GM21723 (cell line): ENCODE results near the gene JUN.
"Not testable (repeated sequence)": the region's sequence is repeated elsewhere in the genome, so short reads cannot be mapped to it uniquely, and the experiment has no call there.

Source experiments
- ATAC-seq: cut with Tn5 transposase; IDR thresholded peaks from one replicate; pipeline ENCODE4 v1.9.1; 2021; ENCODE audit warnings: mild to moderate bottlenecking, moderate library complexity; ENCODE audit not compliant: unreplicated experiment

The JUN gene

GRCh38 chr1:58809325-58810010 is 25.6 kb upstream of the JUN start:
- no peak for ATAC-seq

DNA sequence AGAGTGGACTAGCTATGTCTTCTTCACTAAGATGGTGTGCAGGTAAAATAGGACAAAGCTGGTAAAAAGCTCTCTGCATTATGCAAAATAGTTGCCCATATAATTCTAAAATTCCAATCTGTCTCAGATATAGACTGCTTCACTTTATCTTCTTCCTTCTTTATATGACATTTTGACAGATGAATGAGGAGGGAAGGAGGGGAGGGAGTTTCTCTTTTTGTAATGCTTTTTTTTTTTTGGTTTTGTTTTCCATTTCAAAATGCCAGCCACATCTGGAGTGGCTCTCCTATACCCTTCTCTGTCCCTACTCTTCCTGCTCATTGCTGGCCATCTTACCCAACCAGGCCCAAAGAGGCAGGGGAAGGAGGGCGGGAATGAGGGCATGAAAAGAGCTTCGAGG is 24.2 kb upstream of the JUN start:
- no peak for ATAC-seq

DNA sequence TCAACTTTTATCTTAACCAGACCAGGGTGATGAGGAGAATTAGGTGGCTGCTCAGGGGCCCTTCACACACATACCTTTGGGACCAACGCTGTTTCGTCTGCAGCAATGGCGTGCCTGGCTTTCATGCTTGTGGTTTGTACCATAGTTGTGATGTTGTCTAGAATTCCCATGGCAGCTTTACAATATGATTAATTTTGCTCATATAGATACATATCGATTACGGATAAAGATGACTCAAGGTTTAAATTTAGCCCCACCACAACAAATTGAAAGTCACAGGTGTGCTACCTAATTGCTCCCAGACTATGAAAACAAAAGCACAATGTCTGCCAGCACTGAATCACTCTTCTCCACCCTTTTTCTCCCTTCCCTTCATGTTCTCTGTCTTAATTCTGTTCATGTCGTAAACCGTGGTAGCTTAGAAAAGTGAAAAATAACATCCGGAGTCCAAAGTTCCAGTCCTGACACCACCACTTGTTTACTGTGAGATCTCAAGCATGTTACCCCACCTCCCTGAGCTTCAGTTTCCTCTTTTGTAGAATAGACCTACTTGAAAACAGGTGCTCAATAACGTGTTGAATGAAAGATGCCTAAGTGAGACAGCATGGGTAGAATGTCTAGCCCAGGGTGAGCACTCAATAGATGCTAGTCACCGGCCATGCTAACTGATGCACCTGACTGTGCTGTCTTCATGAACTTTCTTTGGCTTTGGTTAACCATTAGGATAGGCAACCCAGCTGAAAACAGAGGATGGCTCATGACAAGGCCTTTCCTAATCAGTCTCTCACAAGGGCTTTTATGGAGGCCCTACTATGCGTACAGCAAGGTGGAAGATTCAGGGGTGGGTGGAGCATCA is 22.1 kb upstream of the JUN start:
- ATAC-seq = peak; percentile 66

GRCh38 chr1:58804853-58805565 is 21.2 kb upstream of the JUN start:
- peak; percentile 7 for ATAC-seq

DNA sequence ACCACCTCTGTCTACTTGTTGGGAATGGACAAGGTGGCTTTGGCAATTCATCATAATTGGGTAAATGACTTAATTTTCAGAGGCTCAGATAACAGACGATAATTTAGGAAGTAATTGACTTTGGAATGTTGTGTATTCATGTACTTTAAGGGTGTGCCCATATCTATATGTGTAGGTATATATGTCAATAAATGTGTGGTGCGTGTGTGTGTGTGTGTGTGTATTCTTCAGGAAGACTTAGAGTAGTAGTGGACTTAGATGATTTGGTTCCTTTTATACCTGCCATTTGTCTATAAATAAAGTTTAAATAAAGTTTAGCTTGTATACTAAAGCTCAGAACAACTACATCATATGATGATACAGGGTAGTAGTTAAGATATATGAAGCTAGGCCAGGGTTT is 20.0 kb upstream of the JUN start:
- ATAC-seq = no peak

DNA sequence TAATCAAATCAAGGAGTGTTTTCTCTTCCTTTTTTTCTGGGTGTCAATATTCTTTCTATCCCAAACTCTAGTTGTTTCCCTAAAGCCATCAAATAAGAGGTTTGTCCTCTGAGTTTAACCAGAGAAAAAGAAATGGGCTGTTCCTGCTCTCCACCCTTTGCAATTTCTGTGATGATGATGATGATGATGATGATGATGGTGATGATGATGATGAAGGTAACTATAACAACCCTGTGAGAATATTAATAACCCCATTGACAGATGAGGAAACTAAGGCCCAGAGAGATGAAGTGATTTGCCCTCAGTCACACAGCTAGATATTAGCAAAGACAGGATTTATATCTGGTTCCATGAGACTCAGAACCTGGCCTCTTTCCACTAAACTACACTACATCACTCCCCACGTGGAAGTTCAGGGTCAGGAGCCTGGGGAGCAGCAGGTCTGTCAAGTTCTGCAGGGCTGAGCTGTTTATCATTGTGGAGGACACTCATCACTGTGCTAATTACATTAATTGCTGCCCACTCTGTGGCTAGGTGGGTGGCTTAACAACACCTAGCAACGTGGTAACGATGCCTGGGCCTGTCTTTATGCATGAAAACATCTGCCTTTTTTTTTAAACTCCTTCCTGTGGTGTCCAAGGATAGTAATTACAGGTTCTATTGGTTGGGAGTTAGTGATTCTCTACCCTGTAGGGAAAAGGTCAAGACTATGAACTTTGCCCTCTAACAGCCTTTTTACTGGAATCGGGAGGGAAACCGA is 19.0 kb upstream of the JUN start:
- ATAC-seq = no peak

DNA sequence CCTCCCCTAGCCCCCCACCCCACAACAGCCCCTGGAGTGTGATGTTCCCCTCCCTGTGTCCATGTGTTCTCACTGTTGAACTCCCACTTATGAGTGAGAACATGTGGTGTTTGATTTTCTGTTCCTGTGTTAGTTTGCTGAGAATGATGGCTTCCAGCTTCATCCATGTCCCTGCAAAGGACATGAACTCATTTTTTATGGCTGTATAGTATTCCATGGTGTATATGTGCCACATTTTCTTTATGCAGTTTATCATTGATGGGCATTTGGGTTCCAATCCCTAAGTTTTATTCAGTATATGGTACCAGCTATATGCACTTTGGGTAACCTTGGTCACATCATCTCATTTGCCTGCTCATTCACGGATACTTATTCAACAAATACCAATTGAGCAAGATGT is 17.4 kb upstream of the JUN start:
- ATAC-seq = not testable (repeated sequence)

GRCh38 chr1:58799650-58800049 is 15.8 kb upstream of the JUN start:
- ATAC-seq = no peak

DNA sequence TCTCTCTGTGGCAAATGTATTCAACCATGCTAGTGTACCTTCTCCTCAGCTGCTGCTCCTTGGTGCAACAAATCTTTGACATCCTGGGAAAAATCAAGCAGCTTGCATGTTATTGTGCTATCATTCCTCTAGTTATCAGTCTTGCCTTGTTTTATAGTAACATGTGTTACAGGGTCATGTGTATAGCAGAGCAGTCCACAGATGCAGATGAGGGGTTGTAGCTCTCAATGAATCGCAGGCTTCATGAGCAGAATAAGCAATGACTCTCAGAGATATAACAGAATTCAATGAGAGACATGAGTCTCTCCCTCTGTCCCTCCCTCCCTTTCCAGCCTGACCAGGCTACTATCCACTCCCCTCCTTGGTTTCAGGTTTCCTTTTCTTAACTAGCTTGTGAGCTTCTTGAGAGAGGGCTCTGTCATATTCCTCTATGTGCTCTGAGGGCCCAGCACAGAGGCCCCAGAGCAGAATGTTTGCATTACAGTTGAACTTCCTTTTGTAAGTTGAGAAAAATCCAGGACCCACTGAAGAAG is 15.1 kb upstream of the JUN start:
- no peak for ATAC-seq

GRCh38 chr1:58796416-58796815 is 12.6 kb upstream of the JUN start:
- no peak for ATAC-seq

DNA sequence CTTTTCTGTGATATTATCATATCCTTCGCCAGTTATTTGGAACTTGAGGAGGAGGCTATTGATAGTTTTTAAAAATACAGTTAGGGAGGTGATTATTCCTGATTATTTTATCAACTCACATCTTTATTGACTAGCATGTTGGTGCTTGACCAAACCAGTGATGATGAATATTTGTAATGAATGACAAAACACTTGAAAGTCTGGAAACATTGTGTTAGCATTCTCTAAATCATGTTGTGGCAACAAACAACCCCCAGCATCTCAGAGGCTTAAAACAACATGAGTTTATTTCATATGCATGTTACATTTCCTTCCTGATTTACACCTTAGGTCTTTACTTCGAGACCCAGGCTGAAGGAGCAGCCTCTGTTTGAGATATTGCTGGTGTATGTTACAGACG is 10.7 kb upstream of the JUN start:
- no peak for ATAC-seq

- ATAC-seq = no peak
These were observed 9.0 kb upstream of the JUN start for GRCh38 chr1:58792846-58793245.

GRCh38 chr1:58791106-58791505 is 7.3 kb upstream of the JUN start:
- ATAC-seq = no peak

GRCh38 chr1:58789996-58790660 is 6.3 kb upstream of the JUN start:
- no peak for ATAC-seq

- ATAC-seq = no peak
These were observed 5.5 kb upstream of the JUN start for GRCh38 chr1:58789322-58789856.

DNA sequence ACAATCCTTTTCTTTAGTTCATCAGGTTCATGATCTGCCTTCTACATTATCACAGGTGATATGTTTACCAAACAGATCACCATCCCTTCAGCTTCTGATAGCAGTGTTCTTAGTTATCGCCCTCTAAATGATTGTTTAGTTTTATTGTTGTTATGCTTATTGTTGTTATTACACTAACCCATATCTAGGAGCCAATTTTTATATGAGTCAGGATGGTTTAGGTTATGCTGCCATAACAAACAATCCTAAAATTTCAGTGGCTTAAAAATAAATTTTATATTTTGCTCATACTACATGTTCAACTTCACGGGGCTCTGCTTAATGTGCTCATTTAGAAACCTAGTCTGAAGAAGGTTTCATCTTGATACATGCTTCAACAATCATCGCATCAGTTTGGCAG is 4.4 kb upstream of the JUN start:
- ATAC-seq = no peak

GRCh38 chr1:58786927-58787245 is 3.0 kb upstream of the JUN start:
- ATAC-seq = no peak

GRCh38 chr1:58786184-58786926 is 2.5 kb upstream of the JUN start:
- no peak for ATAC-seq

DNA sequence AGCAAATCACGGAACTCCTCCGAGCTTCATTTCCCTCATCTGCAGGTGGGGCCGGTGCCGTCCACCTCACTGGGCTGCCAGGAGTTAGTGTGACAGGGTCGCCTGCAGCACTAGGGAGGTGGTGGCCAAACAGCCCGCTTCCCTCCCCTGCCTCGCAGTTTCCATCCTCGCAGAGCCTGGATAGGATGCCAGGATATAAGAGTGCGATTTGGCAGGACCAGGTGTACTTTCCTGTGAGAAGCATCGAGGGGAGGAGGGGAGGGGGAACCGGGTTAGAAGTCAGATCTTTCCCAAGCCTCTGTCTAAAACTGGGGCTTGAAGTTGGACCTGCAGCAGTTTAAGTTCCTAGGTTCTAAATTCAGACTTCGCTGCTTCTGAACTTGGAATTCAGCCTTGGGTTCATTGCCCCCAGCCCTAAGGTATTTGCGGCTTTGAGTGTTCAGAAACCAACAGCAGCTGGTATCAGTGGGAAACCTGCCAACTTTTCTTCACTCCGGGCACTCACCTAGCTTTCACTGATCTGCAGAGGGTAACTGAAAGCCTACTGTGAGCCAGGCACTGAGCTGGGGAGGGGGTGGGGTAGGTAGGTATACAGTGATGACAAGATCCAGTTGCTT is 1.7 kb upstream of the JUN start:
- ATAC-seq = no peak
